ENCODE results near the gene EPS8L2. TPM values are rescaled to one million over a fixed set of nuclear protein-coding genes. Genes with fewer than 3 reads are reported as not detected.

The EPS8L2 gene
- total RNA-seq, 4 donors from 2014 or later = 5.6 to 31.6 (median 24.9) TPM

- H3K9me3 ChIP-seq = no peaks in the 10 kb centered on the region
- H3K4me1 ChIP-seq = peaks cover 19 to 40% (median 35%) of the 10 kb centered on the region in 4 donors
- TF ChIP-seq CTCF (IDR thresholded peaks at IDR 0.05) (no peak), POLR2AphosphoS5 (IDR thresholded peaks at IDR 0.05) (no peak), POLR2A (IDR thresholded peaks at IDR 0.05; ENCODE audit: low read depth) (no peak), EP300 (IDR thresholded peaks at IDR 0.05) (no peak)
- no peak overlapping the region for H3K27ac ChIP-seq (replicated peaks in 1 of 4)
- H3K36me3 ChIP-seq = no peaks in the 10 kb centered on the region
- peaks cover 10 to 71% (median 46%) of the 10 kb centered on the region in 4 donors for H3K27me3 ChIP-seq
- intact Hi-C loops (cut with DNase I) = no loop called here
- WGBS = 39% methylated on average over 14 of the region's 28 CpGs
- H3K4me3 ChIP-seq = peak overlapping the region in 3 of 4 donors; percentile 25 to 45 (median 33)
- no peak for DNase-seq (ENCODE audit: extremely low spot score)
These were observed 15.3 kb downstream of the EPS8L2 start for GRCh38 chr11:721247-721740.

GRCh38 chr11:721741-722345 is 15.8 kb downstream of the EPS8L2 start:
- Histone ChIP-seq H3K27me3 (peaks cover 10 to 76% (median 51%) of the 10 kb centered on the region in 4 donors), H3K4me1 (peaks cover 23 to 46% (median 40%) of the 10 kb centered on the region in 4 donors), H3K4me3 (peak overlapping the region in 1 of 4 donors; percentile 4), H3K9me3 (no peaks in the 10 kb centered on the region), H3K27ac (replicated peaks in 1 of 4) (no peak overlapping the region), H3K36me3 (no peaks in the 10 kb centered on the region)
- DNase-seq (ENCODE audit: extremely low spot score) = no peak
- intact Hi-C loops (cut with DNase I) = no loop called here
- WGBS = 50% methylated on average over 2 of the region's 33 CpGs
- no peak for TF ChIP-seq EP300 (IDR thresholded peaks at IDR 0.05)
- no peak for TF ChIP-seq POLR2AphosphoS5 (IDR thresholded peaks at IDR 0.05)
- TF ChIP-seq CTCF (IDR thresholded peaks at IDR 0.05) = no peak
- no peak for TF ChIP-seq POLR2A (IDR thresholded peaks at IDR 0.05; ENCODE audit: low read depth)

- Histone ChIP-seq H3K4me1 (peaks cover 23 to 51% (median 44%) of the 10 kb centered on the region in 4 donors), H3K27me3 (peaks cover 10 to 81% (median 51%) of the 10 kb centered on the region in 4 donors)
- intact Hi-C loops (cut with DNase I) = no loop called here
These were observed 16.3 kb downstream of the EPS8L2 start for GRCh38 chr11:722346-722811.

GRCh38 chr11:723120-723883 is 17.3 kb downstream of the EPS8L2 start:
- no peaks in the 10 kb centered on the region for H3K36me3 ChIP-seq
- TF ChIP-seq CTCF (IDR thresholded peaks at IDR 0.05) (peak; percentile 57 to 68 (median 66)), POLR2AphosphoS5 (IDR thresholded peaks at IDR 0.05) (no peak), EP300 (IDR thresholded peaks at IDR 0.05) (no peak), POLR2A (IDR thresholded peaks at IDR 0.05; ENCODE audit: low read depth) (no peak)
- H3K4me3 ChIP-seq = no peak overlapping the region
- no peaks in the 10 kb centered on the region for H3K9me3 ChIP-seq
- no peak overlapping the region for H3K27ac ChIP-seq (replicated peaks in 1 of 4)
- no peak for DNase-seq (ENCODE audit: extremely low spot score)
- peaks cover 31 to 59% (median 53%) of the 10 kb centered on the region in 4 donors for H3K4me1 ChIP-seq
- peaks cover 10 to 89% (median 51%) of the 10 kb centered on the region in 4 donors for H3K27me3 ChIP-seq
- 60% methylated on average over 3 of the region's 8 CpGs for WGBS
- intact Hi-C loops (cut with DNase I) = no loop called here

More at GRCh38 chr11:722346-722811, 16.3 kb downstream of the EPS8L2 start:
- 52% methylated on average over 7 of the region's 20 CpGs for WGBS
- DNase-seq (ENCODE audit: extremely low spot score) = no peak
- H3K4me3 ChIP-seq = peak overlapping the region in 1 of 4 donors; percentile 4
- H3K36me3 ChIP-seq = no peaks in the 10 kb centered on the region
- no peak overlapping the region for H3K27ac ChIP-seq (replicated peaks in 1 of 4)
- TF ChIP-seq POLR2A (IDR thresholded peaks at IDR 0.05; ENCODE audit: low read depth) (no peak), EP300 (IDR thresholded peaks at IDR 0.05) (no peak), CTCF (IDR thresholded peaks at IDR 0.05) (no peak), POLR2AphosphoS5 (IDR thresholded peaks at IDR 0.05) (no peak)
- no peaks in the 10 kb centered on the region for H3K9me3 ChIP-seq
